Measurements from ENCODE around the gene STAU1. TPM values are rescaled to one million over a fixed set of nuclear protein-coding genes. Genes with fewer than 3 reads are reported as not detected.

STAU1 gene
- total and polyA plus RNA-seq, 2 of the 13 experiments (the other 11 are each of a cell fraction or from before 2014, with no cell fraction given), result 119 to 133 TPM

GRCh38 chr20:49187851-49188641 lies at the start of gene STAU1 (continued):
- 0 out of 2 replicates have a peak, but pooled peaks have one; percentile 39 for TF ChIP-seq ZHX1 (CRISPR knock-in tag; IDR thresholded peaks at IDR 0.05; ENCODE audit: low read depth)
- TF ChIP-seq ZBTB34 (CRISPR knock-in tag; IDR thresholded peaks at IDR 0.05), result no peak; the same call in 1 of the 2 replicates
- TF ChIP-seq ZNF646 (CRISPR knock-in tag; IDR thresholded peaks at IDR 0.05), result no peak
- peak; percentile 65; the same call in 1 of the 2 replicates for TF ChIP-seq KDM5B (CRISPR knock-in tag; IDR thresholded peaks at IDR 0.05; ENCODE audit: borderline replicate concordance)
- no peak for TF ChIP-seq KLF13 (CRISPR knock-in tag; IDR thresholded peaks at IDR 0.05)
- no peak for TF ChIP-seq TEF (CRISPR knock-in tag; IDR thresholded peaks at IDR 0.05)
- TF ChIP-seq ZMYM2 (CRISPR knock-in tag; IDR thresholded peaks at IDR 0.05), result no peak
- TF ChIP-seq HNRNPH1 (optimal IDR thresholded peaks at IDR 0.05; ENCODE audit: low read depth, low read length), result no peak
- no peak for TF ChIP-seq ATAD3A (CRISPR knock-in tag; IDR thresholded peaks at IDR 0.05)
- TF ChIP-seq KAT8 (CRISPR knock-in tag; IDR thresholded peaks at IDR 0.05), result peak; percentile 93
- no peak for TF ChIP-seq ZMAT5 (CRISPR knock-in tag; IDR thresholded peaks at IDR 0.05; ENCODE audit: borderline replicate concordance, low read depth)
- TF ChIP-seq RCOR2 (CRISPR knock-in tag; IDR thresholded peaks at IDR 0.05), result 0 out of 2 replicates have a peak, but pooled peaks have one; percentile 35
- TF ChIP-seq ZNF274 (CRISPR knock-in tag; IDR thresholded peaks at IDR 0.05), result no peak; the same call in 1 of the 2 replicates
- peak; percentile 71; the same call in 1 of the 2 replicates for TF ChIP-seq KLF11 (CRISPR knock-in tag; IDR thresholded peaks at IDR 0.05)
- TF ChIP-seq ZMAT3 (CRISPR knock-in tag; conservative IDR thresholded peaks at IDR 0.05), result peak; percentile 71
- peak; percentile 94 for TF ChIP-seq ELF3 (CRISPR knock-in tag; IDR thresholded peaks at IDR 0.05)
